CD1c-positive myeloid dendritic cell (primary cell): ENCODE data around the gene FERMT2.

Experiments
- DNase-seq: peaks from one replicate; pipeline ENCODE4 v3.0.0-alpha.2; 2016; ENCODE audit errors: extremely low spot score

The FERMT2 gene

GRCh38 chr14:52821805-52822250 is 129.0 kb downstream of the FERMT2 start:
- DNase-seq: no peak

GRCh38 chr14:52808101-52808500 is 142.7 kb downstream of the FERMT2 start:
- DNase-seq: no peak
